Stimulated activated CD4-positive, alpha-beta T cell treated with anti-CD3 and anti-CD28 coated beads, Interleukin-1b, Interleukin-23, amount 100 ng/mL, for 4 hours (primary cell): ENCODE measurements around the gene RAD9A.

ENCODE experiments used
- DNase-seq, 2 donors: peaks; one replicate each; pipeline ENCODE4 v3.0.0-alpha.2; 2020; ENCODE audit warnings: low read depth in 2 of 2

RAD9A gene

GRCh38 chr11:67409781-67410368, 18.1 kb downstream of the RAD9A start:
- no peak for DNase-seq

- no peak for DNase-seq
These were observed 18.6 kb downstream of the RAD9A start for GRCh38 chr11:67410369-67410831.

DNA sequence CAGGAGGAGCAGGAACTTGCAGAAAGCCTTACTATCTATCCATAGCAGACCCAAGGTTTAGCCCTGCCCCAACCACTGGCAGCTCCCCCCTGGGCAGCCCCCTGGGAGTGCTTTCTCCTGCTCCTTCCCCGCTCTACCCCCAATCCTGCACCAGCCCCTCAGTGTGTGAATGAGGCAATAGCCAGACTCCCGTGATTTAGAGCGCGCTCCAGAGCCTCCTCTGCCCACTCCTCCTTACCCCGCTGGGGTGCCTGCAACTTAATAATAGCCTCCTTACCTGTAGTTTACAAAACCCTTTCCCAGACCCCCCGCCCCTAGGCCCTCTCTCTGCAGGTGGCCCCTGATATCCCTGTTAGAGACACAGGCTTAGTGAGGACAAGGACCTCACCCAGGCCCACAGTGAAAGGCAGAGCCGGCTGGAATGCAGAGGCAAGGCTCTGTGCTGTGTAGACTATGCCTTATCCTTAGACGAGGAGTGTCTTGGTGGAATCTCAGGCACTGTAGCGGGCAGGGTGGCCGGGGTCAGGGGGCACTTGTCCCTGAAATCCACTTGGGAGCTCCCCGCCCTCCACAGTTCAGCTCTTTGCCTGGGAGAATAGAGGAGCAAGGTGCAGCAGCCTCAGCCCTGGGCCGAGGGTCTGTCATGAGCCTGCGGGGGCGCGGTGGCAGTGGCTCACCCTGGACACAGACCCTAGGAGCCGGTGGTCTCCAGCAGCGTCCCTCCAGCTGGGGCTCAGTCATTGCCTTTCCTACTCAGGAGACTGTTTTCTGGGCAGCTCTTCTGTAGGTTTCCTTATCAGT, 19.4 kb downstream of the RAD9A start:
- no peak for DNase-seq

- DNase-seq, result no peak
These were observed 20.0 kb downstream of the RAD9A start for GRCh38 chr11:67411785-67412152.

DNA sequence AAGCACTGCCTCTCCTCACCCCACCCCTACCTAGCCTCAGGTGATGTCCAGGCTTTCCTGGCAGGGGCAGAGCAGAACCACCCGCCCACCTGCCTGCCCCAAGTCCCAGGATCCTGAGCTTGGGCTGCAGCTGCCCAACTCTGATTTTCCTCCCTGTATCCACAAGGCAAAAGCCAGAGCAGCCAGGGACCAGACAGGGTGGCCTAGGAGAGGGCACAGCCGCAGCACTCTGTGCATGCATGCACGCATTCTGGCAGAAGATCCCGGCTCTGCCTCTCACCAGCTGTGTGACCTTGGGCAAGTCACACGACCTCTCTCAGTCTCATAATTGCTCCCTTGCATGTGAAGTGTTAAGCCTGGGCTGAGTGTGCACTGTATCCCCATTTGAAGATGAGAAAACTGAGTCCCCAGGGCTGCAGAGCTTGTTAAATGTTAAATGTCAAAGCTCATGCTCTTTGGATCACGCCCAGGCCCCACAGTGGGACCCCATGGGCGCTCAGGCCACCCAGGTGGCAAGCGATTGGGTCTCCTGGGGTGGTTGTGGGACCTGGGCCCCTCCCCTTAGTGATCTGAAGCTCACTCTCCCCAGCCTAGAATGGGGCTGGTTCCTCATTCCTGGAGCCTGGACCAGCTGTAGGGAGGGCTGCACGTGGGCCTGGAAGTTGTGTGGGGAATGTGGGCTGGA, 20.9 kb downstream of the RAD9A start:
- no peak for DNase-seq

DNA sequence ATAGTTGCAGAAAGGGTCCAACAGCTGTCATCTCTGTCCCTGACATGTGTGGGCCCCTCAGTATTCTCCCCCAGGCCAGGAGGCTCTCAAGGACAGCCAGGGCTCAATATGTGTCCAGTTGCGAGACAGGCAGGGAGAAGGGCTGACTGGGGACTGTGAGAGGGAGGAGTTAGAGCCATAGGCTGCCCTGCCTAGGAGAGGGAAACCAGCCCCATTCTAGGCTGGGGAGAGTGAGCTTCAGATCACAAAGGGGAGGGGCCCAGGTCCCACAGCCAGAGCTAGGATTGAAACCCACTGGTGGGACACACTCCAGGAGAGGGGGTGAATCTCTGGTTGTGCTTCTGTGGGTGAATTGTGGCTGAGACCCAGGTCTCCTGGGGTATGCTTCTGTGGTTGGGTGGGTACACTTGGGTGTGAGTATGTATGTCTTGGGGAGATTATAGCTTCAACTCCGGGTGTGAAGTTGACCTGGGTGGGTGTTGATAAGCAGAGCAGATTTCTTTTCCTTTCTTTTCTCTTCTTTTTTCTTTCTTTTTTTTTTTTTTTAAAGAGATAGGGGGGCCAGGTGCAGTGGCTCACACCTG, 21.6 kb downstream of the RAD9A start:
- no peak for DNase-seq

DNA sequence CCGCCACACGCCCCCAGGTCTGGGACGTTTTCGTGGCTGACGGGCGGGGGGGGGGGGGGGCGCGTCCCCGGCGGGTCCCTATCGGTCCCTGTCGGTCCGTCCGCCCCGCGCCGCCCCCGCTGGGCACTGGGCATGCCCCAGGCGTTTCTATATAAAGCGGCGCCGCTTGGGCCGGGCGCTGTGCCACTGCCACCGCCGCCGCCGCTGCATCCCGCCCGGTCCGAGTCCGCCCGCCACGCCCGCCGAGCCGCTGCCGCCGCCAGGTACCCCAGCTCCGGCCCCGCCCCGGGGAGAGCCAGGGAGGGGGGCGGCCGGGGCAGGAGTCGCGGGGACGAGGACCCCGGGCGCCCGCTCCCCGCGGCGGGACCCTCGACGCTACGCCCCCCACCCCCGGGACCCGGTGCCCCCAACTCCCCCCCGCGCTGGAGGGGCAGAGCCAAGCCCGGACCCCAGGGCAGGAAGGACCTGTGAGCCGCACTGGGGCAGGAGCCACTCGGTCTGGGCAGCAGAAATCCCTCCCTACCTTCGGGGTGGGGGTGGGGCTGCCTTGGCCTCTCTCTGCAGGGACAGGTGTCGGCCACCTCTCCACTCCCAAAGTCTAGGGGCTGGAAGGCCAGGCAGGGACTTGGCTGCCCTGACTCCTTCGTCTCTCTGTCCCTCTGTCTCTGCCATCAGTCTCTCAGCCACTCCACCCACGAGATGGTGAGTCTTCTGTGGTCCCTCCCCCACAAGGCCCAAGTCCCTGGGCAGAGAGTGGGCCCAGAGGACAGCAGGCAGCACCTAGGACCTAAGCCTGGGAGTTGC, 23.9 kb downstream of the RAD9A start, which contains the start of gene CARNS1:
CARNS1 (plus strand) TSS at position 178 of the 804 bp plus-strand sequence; CDS start at position 700, 522 bp downstream.
- no peak for DNase-seq

DNA sequence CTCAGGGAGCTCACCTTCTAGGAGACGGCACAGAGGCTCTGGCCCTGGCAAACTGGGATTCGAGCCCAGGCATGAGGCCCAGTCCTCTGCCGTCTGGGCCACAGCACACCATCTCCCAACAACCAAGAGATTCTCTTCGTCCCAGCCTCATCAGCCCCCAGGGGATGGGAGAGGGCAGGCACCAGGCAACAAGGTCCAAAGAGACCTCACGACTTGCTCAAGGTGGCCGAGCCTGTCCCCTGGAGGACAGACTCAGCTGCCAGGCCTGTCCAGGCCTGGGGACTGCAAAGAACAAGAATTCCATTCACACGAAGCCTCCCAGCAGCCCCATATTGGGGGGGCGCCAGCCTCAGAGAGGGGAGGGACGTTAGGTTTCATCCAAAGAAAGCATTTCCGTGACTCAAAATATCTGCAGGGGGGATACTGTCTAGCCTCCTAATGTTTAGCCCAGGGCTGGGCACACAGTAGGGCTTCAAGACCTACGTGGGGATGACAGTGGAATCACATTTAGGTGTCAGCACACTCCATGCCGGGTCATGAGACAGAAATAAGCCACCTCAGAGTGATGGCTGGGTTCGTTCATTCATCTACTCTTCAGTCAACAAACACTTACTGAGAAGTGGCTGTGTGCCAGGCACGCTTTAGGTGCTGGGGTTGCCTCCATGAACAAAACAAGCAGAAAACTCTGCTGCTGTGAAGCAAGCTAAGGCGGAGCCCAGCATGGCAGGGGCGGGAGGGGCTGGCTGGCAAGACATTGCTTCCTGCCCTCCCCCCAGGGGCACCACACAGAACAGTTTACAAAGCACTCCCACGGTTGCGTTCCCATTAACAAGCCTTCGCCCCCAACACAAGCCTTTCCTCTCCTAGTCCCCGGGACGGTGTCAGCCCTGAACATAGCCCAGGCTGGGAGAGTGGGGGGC, 24.9 kb downstream of the RAD9A start:
- peak in 1 of 2 donors; percentile 65 for DNase-seq

DNA sequence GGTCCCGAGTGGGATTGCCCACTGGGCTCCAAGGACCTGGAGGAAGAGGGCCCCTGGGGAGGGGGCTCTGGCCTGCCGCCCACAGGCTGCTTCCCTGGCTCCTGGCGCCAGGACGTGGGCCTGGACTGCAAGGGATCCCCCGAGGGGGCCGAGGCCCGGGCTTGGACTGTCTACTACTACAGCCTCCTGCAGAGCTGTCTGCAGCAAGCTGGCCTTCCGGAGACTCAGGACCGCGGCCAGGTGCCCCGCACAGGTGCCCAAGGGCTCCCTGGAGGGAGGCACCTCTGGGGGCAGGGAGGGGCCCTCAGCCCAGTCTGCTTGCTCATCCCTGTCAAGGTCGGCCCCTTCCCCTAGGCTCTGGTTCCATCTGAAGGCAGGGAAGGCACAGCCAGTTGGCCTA, 25.6 kb downstream of the RAD9A start:
- DNase-seq, result no peak

DNA sequence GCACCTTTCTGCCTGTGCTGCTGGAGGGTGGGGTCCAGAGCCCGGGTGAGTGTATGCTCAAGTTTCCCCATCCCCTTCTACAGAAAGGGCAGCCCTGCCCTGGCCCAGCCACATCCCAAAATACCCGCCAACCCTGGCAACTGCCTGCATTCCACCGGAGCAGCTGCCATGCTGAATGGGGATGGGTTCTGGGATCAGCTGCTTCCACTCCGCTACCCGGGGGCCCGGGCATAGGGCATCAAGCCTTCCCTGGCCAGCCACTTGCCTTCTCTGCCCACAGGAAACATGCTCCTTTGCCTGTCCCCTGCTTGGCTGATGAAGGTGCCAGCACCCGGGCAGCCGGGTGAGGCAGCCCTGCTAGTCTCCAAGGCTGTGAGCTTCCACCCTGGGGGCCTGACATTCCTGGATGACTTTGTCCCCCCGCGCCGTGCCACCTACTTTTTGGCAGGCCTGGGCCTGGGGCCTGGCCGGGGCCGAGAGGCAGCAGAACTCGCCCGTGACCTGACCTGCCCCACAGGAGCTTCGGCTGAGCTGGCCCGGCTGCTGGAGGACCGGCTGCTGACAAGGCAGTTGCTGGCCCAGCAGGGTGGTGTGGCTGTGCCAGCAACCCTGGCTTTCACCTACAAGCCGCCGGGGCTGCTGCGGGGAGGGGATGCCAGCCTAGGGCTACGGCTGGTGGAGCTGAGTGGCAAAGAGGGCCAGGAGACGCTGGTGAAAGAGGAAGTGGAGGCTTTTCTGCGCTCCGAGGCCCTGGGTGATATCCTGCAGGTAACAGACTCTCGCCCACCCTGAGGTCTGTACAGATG, 26.9 kb downstream of the RAD9A start:
- no peak for DNase-seq

- no peak for DNase-seq
These were observed 27.7 kb downstream of the RAD9A start for GRCh38 chr11:67419325-67420049.

DNA sequence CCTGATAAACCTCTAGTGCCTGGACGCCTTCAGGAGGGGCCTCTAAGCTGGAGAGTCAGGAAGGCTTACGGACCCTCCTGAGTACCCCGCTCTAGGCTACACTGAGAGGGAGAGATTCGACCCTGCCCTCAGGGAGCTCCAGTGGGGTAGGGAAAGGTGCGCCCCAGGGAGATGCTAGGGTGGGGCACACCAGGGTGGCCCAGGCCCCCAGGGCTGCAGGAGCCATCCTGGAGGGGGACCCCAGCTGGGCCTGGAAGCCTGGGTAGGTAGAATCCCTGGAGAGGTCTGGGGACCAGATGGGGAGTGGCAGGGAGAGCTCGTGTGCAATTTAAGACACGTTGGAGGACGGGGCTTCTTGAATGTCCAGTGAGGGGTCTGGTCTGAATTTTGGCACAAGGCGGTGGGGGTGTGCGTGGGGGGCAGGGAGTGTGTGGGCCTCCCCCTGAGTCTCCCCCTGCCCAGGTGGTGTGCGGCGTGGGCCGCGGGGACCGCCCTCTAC, 28.4 kb downstream of the RAD9A start:
- DNase-seq, result no peak

- DNase-seq, result peak; percentile 99 to 100
These were observed 29.1 kb downstream of the RAD9A start for GRCh38 chr11:67420646-67421429.

DNA sequence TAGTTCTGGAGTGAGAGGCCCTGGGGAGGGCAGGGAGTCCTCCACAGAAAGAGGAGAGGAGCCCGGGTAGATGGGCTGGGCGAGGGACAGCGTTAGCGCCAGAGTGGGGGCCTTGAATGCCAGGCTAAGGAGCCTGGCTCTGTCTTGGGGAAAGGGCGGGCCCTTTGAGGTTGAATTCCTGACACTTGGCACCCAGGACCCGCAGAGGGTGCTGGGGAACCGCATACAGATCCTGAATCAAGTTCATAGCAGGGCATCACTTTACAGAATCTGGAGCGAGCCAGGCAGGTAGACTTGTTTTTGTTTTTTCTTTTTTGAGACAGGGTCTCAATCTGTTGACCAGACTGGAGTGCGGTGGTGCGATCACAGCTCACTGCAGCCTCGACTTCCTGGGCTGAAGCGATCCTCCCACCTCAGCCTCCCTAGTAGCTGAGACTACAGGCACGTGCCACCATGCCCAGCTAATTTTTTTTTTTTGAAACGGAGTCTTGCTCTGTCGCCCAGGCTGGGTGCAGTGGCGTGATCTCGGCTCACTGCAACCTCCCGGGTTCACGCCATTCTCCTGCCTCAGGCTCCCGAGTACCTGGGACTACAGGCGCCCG, 29.7 kb downstream of the RAD9A start:
- DNase-seq, result no peak

- no peak for DNase-seq
These were observed 31.1 kb downstream of the RAD9A start for GRCh38 chr11:67422891-67423290.

DNA sequence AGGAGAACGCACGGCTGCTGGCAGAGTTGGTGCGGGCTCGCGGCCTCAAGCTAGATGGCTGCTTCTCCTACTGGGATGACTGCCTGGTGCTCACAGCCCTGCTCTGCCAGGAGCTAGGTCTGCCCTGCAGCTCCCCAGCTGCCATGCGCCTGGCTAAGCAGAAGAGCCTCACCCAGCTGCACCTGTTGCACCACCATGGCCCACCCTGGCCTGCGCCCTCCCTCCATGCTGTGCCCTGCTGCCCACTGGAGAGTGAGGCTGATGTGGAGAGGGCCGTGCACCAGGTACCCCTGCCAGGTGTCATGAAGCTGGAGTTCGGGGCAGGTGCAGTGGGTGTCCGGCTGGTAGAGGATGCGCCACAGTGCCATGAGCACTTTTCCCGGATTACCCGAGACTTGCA, 31.7 kb downstream of the RAD9A start:
- no peak for DNase-seq

- no peak for DNase-seq
These were observed 32.3 kb downstream of the RAD9A start for GRCh38 chr11:67423891-67424613.
